SKM-1 treated with dmso at 0.1 percent for 144 hours (cell line): ENCODE results near the gene MEIOSIN.
"Not testable (repeated sequence)": the region's sequence is repeated elsewhere in the genome, so short reads cannot be mapped to it uniquely, and the experiment has no call there.

Experiments
- DNase-seq: peaks from one replicate; lab custom pipeline; 2025; ENCODE audit not compliant: unreplicated experiment; lab: John Stamatoyannopoulos, UW

MEIOSIN gene

DNA sequence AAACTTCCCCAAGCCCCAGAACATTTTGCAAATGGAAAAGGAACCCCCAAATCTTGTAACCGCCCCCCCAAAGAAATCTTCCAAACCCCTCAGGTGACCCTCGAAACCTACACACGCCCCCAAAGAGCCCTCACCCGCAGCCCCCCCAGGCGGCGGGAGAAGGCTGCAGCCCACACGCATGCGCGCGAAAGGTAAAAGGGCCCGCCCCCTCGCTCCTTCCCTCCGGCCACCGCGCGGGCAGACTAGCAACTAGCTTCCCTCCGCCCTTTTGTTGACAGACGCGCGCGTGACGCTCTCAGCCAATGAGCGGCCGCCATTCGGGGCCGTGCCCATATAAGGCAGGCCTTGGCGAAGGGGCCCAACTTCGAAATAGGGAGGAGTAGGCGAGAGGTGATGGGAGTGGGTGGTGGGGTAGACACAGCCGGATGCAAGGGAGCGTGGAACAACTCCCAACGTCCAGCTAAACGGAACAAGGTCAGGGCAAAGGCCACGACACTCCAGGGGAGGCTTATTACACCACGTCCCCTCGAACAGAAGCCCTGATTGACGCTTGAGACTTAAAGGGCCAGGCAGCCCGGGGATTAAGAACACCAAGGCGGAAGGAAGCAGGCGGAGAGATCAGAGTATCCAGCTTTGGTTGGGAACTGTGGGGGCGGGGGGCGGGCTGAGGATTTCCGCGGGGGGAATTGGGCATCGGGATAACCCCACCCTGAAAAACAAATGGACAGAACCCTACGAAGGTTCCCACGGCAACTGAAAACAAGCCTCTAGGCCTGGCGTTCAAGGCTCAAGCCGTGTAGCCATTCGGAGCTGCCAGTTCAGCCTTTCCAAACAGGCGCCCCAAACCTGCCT lies 15.9 kb upstream of the MEIOSIN start:
- peak; percentile 91 for DNase-seq

- no peak for DNase-seq
Measured at GRCh38 chr19:45717983-45718650, 15.1 kb upstream of the MEIOSIN start.

- DNase-seq: not testable (repeated sequence)
Measured at GRCh38 chr19:45720065-45720464, 13.2 kb upstream of the MEIOSIN start.

DNA sequence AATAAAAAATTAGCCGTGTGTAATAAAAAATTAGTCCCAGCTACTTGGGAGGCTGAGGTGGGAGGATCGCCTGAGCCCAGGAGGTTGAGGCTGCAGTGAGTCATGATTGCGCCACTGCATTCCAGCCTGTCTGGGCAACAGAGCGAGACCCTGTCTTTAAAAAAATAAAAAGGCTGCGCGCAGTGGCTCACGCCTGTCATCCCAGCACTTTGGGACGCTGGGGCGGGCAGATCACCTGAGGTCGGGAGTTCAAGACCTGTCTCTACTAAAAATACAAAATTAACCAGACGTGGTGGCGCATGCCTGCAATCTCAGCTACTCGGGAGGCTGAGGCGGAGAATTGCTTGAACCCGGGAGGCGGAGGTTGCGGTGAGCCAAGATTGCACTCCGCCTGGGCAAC lies 4.6 kb upstream of the MEIOSIN start:
- not testable (repeated sequence) for DNase-seq

- DNase-seq: no peak
Measured at GRCh38 chr19:45729800-45730290, 3.4 kb upstream of the MEIOSIN start.

GRCh38 chr19:45730368-45731288 lies 2.6 kb upstream of the MEIOSIN start, which contains the start of gene FBXO46:
Gene FBXO46, minus strand, starts transcription at chr19:45730896. Its CDS starts 17,401 bp downstream, at chr19:45713495.
- DNase-seq: peak; percentile 86

DNA sequence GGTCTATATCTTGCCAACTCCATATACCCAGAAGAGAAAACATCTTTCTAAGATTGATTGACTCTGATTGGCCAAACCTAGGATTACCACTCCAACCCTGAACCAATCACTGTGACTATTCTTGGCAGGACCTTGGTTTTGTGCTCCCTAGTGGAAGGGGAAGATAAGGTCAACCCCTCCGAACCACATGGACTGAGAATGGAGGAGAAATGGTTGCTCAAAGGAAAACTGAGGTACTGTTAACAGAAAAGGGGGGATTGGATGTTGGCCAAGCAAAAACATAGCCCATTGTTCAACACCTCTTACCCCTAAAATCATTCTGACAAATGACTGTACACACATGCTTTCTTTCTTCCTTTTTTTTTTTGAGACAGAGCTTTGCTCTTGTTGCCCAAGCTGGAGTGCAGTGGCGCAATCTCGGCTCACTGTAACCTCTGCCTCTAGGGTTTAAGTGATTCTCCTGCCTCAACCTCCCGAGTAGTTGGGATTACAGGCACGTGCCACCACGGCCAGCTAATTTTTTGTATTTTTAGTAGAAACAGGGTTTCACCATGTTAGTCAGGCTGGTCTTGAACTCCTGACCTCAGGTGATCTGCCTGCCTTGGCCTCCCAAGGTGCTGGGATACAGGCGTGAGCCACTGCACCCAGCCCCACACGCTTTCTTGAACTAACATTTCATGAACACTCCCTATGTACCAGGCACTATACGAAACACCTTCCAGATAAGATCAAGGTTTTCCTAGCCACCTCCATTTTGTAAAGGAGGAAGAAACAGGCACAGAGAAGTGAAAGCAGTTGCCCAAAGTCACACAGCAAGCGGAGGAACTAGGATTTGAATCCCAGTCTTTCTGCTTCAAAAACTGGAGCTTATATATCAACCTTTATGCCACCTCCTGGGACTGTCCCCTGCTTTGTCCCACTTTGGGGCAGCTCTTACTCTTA lies 6.5 kb downstream of the MEIOSIN start:
- DNase-seq: peak; percentile 15

DNA sequence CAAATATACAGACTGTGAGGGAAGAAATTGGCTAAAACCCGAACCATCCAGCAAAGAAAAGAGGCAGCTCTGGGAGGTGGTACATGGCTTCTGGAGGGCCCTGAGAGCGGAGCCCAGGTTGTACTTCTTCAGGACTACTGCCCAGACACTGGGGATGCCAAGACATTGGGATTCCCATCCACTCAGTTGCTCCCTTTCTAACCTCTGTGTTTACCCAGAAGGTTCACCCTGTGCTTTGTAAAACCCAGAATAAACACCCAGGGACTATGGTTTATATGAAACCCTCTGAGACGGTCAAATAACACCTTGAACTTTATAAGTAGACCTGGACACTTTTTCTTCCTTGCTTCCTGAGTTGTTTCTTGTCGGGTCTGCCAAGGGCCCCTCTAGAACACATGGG lies 9.7 kb downstream of the MEIOSIN start:
- DNase-seq: no peak

DNA sequence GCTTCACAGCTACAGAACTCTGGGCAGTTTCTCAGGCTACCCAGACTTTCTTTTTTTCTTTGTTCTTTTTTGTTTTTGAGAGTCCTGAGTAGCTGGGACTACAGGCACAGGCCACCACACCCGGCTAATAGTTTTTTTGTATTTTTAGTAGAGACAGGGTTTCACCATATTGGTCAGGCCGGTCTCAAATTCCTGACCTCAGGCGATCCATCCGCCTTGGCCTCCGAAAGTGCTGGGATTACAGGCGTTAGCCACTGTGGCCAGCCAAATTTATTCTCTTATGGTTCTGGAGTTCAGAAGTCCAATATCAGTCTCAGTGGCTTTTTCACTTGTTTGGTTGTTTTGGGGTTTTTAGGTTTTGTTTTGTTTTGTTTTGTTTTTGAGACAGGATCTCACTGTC lies 12.4 kb downstream of the MEIOSIN start:
- DNase-seq: no peak

DNA sequence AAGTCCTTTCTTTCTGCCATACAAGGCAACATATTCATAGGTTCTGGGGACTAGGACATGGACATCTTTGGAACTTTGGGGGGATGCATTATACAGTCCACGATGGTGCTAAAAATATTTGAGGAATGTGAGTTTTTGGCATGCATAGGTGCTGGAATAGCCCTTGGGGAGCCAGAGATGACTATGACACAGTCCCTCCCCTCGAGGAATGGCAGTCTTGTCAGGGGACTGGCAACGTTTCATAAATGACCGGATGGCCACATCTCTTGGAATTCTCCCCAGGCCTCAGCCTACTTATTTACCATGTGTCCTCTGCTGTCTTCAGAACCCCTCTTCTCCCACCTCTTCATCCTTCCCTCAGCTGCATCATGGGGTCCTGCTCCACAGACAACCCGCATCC lies 13.6 kb downstream of the MEIOSIN start:
- DNase-seq: no peak

GRCh38 chr19:45747513-45747912 lies 14.3 kb downstream of the MEIOSIN start:
- DNase-seq: no peak

DNA sequence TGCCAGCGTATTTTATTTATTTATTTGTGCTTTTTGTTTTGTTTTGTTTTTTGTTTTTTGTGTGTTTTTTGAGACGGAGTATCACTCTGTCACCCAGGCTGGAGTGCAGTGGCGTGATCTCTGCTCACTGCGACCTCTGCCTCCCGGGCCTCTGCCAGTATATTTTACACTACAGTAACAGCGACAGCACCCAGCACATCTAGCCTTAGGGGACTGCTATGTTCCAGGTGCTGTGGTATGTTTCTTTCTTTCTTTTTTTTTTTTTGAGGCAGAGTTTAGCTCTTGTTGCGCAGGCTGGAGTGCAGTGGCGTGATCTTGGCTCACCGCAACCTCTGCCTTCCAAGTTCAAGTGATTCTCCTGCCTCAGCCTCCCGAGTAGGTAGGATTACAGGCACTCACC lies 18.2 kb downstream of the MEIOSIN start:
- DNase-seq: not testable (repeated sequence)

DNA sequence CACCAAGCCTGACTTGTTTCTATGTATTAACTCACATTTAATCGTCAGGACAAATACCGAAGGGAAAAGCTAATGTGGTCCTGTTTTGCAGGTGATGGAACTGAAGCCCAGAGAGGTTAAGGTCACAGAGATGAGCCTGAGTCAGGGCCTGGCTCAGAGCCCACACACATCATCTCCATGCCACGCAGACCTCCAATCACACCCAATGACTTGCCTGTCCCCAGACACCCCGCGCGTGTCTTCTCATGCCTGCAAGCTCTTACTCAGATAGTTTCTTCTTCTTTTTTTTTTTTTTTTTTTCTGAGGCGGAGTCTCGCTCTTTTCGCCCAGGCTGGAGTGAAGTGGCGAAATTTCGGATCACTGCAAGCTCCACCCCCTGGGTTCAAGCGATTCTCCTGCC lies 19.4 kb downstream of the MEIOSIN start:
- no peak for DNase-seq

DNA sequence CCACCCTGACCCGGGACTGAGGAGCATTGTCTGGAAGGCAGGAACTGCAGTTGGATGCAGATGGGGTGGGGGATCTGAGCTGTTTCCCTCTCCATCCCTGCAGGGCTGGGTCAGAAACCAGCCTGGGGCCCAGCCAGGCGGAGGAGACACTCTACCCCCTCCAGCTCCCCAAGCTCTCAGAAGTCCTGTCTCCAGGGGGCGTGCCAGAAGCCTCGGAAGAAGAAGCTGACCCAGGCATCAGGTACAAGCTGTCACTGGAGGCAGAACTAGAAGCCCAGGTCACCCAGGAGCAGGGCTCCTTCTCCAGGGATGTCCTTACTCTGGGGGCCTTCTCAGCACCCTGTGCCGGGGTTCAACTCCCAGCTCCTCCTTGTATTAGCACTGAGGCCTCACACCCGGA lies 20.3 kb downstream of the MEIOSIN start:
- no peak for DNase-seq

DNA sequence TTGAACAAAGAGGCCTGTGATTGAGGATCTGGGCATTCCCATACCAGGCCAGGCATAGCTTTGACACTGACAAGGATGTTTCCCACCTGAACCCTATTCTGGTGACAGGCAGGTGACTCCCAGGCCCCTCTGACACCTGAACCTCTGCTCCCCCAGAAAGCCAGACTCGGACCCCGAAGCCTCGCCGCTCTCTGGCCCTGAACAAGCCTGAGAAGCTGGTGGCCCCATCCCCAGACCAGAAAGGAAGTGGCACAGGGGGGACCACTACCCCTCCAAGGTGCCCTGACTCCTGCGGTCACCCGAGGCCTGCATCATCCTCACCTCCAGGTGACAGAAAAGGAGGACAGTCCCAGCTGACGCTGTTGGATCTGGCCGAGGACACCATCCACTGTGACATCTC lies 21.1 kb downstream of the MEIOSIN start:
- no peak for DNase-seq

DNA sequence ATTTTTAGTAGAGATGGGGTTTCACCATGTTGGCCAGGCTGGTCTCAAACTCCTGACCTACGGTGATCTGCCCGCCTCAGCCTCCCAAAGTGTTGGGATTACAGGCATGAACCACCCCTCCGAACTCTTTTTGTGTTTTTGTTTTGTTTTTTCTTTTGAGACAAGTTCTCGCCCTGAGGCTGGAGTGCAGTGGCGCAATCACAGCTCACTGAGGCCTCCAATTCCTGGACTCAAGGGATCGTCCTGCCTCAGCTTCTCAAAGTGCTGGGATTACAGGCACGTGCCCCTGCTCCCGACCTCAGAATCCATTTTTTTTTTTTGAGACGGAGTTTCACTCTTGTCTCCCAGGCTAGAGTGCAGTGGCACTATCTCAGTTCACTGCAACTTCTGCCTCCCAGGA lies 24.5 kb downstream of the MEIOSIN start:
- no peak for DNase-seq

DNA sequence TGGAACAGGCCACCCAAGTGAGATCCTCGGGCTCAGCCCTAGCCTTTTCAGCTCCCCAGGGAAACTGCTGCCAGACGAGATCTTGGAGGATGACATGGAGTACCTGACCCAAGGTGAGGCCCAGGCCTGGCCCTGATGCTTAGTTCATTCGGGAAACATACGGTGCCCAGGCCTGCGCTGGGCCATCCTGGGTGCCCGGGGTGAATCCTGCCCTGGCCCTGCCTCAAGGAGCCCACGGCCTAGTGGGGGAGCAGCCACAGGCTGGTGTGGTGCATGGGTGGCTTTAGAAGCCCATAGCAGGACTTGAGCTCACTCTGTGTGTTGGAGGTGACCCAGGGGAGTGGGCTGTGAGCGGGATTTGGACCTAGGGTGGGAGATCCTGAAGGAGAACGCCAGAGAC lies 25.7 kb downstream of the MEIOSIN start:
- no peak for DNase-seq

- DNase-seq: no peak
Measured at GRCh38 chr19:45761714-45762113, 28.5 kb downstream of the MEIOSIN start.

DNA sequence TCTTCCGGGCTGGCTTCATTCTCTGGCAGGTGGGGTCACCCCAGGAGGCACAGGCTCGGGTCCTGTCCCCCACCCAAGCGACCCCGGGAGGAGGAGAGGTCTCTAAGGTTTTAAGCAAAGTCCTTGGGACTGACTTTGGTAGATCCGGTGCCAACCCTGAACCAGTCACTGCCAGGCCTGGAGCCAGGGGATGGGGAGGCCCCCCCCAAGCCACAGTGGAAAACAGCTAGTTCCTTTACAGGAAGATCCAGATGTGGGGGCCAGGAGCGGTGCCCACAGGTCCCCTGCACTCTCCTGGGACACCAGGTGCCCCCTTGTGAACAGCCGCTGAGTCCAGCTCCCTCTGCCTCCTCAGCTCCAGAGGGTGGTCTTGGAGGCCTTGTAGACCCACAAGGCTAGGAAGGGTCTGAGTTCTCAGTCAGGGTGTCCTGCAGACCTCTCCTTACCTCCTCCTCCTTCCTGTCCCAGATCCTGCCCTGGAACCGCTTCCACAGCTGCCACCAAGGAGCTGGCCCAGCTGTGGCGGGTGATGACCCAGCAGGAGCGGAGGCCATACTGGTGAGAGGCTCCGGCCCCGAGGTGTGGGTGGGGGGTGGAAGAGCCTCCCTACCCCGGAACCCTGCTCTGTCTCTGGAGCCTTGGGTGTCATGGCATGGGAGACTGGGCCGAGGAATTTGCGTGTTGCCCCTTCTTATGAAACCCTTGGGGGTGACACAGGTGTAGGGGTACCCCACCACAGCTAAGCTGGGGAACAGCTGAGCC lies 29.8 kb downstream of the MEIOSIN start:
- DNase-seq: no peak
